WI38 (cell line): Measurements from ENCODE around the gene IKBKG.
"Not testable (repeated sequence)": the region's sequence is repeated elsewhere in the genome, so short reads cannot be mapped to it uniquely, and the experiment has no call there.

Experiments
- H3K4me3 ChIP-seq: 2 replicates; pipeline ENCODE4 v1.5.1; 2011; ENCODE audit warnings: low read depth, mild to moderate bottlenecking, control low read depth, low read length
- CTCF ChIP-seq: IDR thresholded peaks from 2 replicates; pipeline ENCODE4 v1.5.1; 2012; ENCODE audit warnings: low read depth, mild to moderate bottlenecking, control low read depth, low read length

IKBKG gene

DNA sequence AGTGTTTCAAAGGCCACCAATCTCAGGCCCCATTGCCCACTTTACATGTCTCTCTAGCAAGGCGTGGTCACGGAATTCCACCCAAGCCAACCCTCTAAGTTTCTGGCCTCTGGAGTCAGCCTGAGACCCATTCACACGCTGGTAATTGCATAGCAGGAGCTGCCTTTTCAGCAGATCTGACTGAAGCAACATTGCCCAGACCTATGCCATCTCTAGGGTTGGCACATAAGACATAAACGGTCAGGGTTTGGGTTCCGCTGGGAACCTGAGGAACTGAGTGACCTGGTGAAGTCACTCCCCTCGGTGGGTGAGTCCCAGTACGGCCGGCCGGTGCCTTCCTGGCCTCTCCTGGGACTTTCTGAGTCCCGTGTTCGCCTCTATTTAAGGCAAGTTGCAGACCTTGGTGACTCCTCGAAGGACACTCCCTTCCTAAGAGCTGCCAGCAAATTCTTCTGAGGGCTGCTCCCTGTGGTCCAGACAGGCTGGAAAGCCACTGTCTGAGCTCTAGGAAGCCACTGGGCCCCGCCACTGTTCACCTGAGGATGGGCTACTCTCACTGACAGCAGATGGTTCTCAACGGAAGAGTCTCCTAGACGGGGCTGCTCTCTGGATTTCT, 53.4 kb downstream of the IKBKG start:
- no peak overlapping the region for H3K4me3 ChIP-seq
- no peak for TF ChIP-seq CTCF

GRCh38 chrX:154602226-154602625, 54.8 kb downstream of the IKBKG start:
- TF ChIP-seq CTCF: no peak

GRCh38 chrX:154602766-154603437, 55.5 kb downstream of the IKBKG start:
- H3K4me3 ChIP-seq: no peak overlapping the region
- no peak for TF ChIP-seq CTCF

More at GRCh38 chrX:154602226-154602625, 54.8 kb downstream of the IKBKG start:
- no peak overlapping the region for H3K4me3 ChIP-seq

DNA sequence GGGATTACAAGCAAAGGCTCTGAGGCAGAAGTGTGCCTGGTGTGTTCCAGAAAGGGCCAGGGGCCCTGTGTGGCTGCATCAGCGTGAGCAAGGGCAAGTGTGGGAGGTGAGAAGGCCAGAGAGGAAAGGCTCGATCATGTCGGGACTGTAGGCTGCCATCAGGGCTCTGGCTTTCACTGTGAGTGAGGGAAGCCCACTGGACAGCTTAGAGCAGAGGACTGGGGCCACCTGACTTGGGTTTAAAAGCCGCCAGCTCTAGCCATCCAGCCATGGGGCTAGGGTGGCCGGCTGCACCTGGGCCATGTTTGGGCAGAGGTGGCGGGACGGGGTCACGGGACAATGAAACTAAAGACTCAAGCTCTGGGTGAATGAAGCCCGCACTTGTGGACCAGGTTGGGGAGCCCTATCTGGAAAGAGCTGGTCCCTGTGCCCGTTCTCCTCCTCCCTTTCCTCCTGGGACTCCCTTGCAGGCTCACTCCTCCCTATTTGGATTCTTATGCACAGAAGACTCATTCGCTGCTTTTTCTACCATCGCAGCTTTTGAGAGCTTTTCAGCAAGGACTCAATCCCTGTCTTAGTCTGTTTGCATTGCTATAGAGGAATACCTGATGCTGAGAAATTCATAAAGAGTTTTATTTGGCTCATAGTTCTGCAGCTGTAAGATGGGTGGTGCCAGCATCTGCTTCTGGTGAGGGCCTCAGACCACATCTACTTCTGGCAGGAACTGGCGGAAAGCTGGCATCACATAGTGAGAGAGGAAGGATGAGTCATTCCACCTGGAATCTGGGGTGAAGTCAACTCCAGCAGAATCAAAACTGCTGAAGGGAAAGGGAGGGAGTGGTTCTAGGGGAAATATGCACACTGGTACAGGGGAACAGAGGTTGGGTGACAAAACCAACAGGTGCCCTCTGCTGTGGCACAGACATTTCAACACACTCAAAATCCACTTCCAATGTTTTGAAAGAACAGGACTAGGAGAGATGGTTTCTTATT, 56.3 kb downstream of the IKBKG start:
- H3K4me3 ChIP-seq: no peak overlapping the region
- TF ChIP-seq CTCF: no peak

DNA sequence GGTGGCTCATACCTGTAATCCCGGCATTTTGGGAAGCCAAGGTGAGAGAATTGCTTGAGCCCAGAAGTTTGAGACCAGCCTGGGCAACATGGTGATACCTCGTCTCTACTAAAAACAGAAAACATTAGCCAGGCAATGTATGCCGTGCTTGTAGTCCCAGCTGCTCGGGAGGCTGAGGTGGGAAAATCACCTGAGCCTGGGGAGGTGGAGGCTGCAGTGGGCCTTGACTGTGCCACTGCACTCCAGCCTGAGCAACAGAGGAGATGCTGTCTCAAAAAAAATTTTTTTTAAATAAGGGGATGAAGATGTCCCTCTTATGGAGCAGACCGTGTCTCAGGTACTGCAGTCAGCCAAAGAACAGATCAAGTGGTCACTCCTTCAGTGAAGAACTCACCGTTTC, 58.1 kb downstream of the IKBKG start:
- no peak for TF ChIP-seq CTCF
- no peak overlapping the region for H3K4me3 ChIP-seq

DNA sequence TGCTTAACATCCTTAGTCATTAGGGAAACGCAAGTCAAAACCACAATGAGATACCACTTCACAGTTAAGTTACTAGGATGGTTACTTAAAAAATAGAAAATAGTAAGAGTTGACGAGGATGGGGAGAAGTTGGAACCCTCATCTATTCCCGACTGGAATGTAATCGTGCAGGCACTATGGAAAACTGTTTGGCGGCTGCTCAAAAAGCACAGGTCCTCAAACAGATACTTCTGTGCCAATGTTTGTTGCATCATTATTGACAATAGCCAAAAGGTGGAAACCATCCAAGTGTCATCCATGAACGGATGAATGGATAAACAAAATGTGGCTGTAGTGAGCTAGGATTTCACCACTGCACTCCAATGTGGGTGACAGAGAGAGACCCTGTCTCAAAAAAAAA, 60.0 kb downstream of the IKBKG start:
- no peak overlapping the region for H3K4me3 ChIP-seq
- no peak for TF ChIP-seq CTCF

DNA sequence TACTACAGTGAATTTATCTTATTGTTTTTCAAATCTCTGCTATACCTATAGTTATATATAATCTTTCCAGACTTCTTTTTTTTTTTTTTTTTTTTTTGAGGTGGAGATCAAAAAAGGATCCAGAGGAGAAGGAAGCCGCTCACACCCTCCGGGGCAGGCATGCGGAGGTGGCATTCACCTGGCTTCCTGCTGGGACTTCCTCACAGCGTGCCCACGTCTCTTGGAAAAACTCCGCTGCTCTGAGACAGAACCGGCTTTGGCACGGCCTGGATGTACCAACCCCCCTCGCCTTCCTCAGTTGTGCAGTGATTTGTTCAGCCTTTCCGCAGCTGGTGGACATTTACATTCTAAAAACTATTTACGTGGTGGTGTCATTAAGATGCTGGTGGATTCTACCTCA, 60.6 kb downstream of the IKBKG start:
- not testable (repeated sequence) for H3K4me3 ChIP-seq

DNA sequence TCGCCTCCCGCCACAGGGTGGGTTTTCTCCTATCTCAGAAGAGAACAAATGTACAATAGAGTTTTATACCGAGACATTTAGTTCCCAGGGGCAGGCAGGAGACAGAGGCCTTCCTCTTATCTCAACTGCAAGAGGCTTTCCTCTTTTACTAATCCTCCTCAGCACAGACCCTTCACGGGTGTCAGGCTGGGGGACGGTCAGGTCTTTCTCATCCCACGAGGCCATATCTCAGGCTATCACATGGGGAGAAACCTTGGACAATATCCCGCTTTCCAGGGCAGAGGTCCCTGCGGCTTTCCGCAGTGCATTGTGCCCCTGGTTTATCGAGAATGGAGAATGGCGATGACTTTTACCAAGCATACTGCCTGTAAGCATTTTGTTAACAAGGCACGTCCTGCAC, 61.4 kb downstream of the IKBKG start:
- not testable (repeated sequence) for H3K4me3 ChIP-seq

DNA sequence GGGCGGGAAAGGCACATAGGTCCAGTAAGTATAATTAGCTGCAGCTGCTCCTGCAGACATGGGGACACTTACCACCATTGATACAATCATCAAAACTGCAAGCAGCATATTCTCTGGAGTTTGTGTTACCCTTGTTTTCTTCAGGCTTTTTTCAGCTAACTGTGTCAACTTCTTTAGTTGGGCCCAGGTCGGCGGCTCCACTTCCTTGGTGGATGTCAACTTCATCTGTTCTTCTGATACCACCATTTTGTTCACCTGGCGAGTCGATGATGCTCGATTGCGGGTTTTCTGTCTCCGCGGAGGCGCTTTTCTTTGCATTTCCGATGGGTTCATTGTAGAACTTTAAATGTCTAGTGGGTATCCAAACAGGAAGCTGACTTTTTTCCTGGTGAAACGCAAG, 63.7 kb downstream of the IKBKG start:
- not testable (repeated sequence) for H3K4me3 ChIP-seq

GRCh38 chrX:154613586-154613985, 66.2 kb downstream of the IKBKG start:
- H3K4me3 ChIP-seq: not testable (repeated sequence)
